GM18868 (cell line): ENCODE results near the gene ZFP62.

Experiments used
- ATAC-seq: cut with Tn5 transposase; IDR thresholded peaks from one replicate; pipeline ENCODE4 v1.9.1; 2021; ENCODE audit warnings: mild to moderate bottlenecking, moderate library complexity; ENCODE audit not compliant: unreplicated experiment

The ZFP62 gene

DNA sequence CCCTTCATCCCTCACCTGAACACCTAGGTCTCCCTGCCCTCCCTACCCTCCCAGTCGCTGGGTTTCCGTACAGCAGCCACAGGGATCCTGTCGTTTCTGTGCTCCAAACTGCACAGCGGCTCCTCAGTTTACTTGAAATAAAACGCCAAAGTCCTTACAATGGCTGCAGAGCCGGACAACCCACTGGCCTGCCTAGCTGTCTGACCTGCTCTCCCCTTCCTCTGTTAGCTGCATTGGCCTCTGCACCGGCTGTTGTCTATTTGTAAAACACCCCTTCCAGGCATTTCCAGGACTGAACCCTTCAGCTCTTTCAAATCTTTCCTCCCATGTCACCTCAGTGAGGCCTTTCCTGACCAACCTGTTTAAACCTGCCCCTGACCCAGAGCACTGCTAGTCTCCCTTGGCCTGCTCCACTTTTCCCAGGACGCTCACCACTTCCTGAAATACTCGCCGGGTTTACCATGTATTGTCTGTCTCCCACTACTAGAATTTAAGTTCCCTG lies 49.4 kb downstream of the ZFP62 start:
- ATAC-seq, result no peak

DNA sequence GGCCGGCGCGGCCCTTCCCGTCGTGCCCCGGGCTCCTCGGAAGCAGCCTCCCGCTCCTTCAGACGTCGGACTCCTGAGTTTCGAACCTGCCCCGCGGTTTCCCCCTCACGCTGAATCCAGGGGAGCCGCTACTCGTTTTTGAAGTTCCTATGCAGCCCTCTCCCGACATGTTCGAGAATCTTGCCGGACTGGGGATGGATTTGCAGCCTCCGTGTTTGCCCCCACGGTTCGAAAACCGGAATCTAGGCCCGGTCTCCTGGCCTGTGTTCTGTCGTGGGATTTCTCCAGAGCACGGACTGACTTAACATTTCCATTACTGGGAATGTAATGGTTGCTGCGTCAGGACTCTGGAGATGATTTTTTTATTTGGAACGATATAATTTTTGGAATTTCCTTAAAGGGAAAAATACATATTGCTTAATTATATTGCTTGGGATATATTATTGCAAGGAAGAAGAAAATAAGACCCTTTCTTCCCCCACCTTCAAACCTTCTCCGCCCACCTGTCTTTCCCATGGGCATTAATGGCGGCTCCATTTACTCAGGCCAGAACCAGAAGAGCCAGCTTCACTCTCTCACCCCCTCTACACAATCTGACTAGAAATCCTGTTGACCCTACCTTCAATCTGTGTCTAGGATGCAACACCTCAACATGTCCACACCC lies 50.0 kb downstream of the ZFP62 start:
- ATAC-seq, result no peak

DNA sequence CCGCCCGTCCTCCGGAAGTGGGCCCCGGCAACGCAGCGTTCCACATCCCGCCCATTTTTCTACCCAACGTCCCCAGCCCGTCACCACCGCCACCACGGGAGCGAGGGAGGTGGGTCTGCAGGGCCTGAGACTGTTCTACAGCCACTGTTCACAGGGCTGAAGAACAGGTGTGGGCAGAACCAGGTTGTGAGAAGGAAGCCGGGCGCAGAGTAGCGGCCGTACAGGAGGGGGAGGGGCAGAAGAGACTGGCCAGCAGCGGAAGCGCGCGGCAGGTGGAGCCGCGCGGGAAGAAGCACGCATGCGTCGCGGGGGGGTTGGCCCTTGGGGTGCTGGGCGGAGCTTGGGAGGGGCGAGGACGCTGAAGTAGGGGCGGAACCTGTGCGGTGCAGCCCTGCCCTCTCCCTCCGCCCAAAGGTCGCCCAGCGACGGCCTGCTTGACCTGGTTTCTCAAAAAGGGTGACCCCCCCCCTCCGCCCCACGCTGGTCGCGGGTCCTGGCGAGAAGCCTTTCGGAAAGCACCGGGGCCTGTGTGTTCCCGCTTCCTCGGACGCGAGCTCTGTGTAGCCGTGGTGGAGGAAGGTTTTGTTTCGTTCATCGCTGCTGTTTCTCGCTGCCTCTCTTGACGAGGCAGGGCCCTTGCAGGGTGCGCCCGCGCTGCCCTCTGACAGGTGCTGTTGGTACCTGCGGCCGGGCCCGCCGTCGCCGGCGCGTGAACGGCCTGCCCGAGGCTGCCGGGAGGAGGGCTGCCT lies 50.7 kb downstream of the ZFP62 start:
- peak; percentile 69 for ATAC-seq

DNA sequence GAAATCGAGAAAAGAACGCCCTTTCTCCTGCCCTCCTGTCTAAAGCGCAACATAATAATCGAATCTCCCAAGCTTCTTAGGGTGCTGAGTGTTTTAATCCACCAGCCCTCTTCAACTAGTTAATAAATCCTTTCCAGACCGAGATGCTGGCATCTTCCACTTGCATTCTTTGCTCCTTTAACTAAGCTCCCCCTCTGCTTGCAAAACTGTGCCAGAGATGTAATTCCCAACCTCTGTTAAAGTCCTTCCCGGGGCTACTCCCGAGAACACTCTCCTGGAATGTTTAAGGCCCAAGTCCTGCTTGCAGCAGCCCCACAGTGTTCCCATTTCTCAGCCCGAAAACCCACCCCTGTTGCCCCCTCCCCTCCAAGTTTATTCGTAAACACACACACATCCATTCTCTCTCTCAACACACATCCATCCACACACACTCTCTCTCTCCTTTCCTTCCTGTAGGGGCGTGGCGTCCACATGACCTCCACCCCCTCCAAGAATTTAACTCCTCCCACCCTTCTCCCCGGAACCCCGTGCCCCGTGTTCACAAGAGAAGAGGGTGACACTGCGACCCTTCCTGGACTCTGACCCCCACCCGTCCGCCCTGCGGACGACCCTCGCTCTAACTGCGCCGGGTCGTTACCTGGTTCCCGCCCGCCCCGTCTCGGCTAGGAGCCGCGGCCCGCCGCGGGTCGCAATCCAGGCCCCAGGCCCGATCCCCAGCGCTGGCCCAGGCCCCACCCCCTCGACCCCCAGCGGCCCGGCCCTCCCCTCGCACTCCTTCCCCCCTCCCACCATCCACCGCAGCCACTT lies 51.5 kb downstream of the ZFP62 start:
- ATAC-seq, result peak; percentile 54

DNA sequence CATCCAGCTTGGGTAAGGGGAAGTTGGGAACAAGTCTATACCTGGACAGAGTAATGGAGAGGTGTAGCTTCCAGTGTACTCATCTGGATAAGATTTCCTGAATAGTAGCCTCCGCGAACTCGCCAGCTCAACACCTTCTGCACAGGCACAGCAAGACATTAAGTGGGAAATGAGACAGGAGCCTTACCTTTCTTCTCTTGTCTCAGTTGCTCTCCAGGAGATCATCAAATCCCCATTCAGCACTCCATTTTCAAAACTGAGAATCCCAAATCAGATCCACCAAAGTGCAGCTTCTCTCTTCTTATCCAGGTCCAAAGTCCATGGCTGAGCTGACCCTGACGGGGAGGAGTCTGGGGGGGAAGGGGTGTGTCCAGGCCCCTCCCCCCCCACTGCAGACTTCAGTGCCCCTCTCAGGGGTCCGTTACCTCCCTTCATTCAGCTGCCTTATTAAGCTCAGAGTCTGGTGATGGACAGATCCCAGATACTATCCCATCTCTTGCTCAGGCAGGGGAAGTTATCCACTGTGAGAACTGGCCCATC lies 52.5 kb downstream of the ZFP62 start:
- ATAC-seq, result no peak

DNA sequence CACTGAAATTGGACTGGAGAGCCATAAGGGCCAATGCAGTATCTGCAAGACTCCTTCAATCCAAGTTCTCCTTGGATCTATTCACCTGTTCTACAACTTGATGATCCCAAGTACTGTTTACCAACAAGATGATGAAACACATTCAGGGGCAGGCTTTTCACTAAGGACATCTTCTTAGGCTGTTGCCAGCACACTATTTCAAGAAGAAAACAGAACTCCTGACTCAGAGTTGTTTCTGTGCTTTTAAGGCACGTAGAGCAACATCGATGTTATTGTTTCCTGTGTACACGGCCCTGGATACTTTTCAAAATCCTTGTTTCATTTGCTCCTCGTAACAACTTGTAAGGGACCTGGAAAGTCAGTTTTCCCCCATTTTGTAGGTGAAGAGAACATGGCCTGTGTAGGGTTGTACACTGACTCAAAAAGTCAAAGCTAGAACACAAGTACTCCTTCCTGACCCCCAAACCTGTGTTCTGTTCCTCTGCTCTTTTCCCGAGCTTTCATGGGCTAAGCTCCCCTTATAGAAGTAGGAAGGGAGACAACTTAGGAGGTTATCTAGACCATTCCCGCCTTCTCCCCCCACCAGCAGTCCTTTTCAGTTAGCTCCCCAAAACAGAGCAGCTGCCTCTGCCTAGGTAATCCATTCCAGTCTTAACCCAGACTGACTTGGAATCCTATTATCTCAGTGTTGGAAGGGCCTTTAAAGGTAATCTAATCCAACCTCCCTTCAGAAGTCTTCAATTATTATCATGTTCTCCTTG lies 53.2 kb downstream of the ZFP62 start:
- ATAC-seq, result no peak

DNA sequence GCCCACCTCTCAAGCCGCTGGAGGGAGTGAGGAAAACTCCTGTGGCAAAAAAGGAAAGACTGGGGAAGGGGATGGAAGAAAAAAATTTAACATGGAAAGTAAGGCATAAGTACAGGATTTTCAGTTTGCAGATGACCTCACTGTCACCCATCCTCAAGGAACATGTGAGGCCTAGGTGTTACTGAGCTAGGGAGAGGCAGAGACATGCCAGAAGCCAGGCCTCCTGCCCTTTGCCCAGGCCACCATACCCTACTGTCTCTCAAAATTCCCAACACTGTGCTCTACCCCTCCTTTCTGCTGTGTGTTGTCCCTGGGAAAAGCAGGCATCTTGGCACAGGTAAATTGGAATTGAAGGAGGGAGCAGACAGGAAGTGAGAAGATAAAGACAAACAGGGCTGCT lies 54.0 kb downstream of the ZFP62 start:
- no peak for ATAC-seq

DNA sequence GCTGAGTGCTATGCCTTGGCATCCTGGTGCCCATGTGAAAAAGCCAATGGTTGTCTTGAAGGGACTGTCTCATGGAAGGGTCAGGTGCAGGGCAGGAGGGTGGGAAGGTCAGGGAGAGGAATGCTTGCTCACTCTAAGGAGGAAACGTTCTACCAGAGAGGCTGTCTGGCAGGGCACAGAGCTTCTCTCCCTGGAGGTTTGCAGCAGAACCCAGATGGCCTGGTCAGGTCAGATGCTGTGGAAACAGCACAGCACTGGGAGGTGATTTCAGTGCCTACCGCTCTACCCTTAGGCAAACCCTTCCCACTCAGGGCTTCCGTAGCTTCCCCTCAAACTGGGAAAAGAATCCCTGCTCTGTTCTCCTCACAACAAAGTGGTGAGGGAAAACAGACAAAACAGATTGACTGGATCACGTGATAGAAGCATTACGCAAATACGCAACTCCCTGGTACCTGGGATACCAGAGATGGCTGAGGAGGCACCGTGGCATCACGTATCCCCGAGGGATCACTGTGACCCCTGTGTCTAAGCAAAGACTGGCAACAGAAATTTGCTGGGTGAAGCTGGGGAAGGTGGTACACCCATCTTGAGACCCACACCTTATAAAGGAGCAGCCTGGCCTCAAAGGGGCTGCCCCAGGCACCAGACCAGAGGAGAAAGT lies 54.6 kb downstream of the ZFP62 start:
- ATAC-seq, result no peak

DNA sequence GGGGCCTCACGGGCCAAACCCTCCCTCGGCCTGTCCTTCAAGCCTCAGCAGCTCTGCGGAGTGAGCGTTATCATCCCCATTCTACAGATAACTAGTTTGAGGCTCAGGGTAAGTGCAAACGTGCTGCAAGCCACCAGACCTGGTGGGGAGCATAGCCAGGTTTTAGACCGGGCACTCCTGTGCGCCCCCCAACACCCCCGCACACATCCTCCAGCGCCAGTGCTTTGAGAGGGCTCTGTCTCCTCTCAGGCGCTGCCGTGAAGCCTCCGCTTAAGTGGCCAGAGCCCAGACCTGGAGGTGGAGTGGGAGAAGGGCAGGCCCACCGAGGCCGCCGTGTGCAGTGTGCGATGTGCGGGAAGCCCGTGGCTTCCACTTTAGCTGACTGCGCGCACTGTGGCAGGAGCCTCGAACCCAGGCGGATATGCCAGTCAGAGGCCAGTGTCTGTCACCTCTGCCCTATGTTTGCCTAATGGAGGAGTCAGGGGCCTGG lies 56.9 kb downstream of the ZFP62 start:
- ATAC-seq, result no peak

DNA sequence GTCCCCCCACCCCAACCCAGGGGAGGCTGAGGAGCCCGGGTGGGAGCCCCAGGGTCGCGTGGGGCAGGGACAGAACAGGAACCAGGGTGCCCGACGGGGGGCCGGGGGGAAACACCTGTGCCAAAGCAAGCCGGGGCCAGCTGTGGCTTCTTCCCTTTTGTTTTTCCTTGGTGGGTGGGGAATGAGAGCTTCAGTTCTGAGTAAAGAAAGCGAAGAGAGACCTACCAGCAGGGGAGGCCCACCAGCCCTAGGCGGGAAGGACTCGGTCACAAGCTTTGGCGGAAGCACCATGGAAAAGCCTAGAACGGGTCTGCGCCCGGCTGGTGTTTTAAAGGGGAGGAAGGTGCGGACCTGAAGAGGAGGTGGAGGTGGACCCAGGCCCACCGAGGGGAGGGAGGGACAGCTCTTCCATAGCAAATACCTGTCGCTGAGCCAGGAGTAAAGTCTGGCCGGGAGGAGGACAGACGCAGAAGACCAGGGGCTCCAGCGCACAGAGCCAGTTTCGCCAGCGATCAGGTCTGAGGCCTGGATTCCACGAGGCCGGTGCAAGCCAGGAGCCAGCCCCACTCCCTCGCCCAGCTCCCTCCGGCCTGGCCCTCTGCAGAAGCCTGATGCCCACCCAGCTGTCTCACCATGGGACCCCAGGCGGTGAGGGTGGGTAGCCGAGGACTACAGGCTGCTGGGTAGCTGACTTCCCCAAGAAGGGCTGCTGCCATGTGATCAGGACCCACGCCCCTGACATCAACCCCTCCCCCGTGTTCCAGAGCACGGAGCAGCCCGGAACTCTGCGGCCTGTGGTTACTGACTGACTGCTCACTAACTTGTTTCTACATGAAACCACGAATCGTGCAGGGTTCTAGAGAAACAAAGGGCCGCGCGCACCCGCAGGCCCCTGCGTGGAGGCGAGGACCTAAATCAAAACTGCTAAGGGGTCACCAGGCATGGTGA lies 57.6 kb downstream of the ZFP62 start:
- peak; percentile 72 for ATAC-seq

DNA sequence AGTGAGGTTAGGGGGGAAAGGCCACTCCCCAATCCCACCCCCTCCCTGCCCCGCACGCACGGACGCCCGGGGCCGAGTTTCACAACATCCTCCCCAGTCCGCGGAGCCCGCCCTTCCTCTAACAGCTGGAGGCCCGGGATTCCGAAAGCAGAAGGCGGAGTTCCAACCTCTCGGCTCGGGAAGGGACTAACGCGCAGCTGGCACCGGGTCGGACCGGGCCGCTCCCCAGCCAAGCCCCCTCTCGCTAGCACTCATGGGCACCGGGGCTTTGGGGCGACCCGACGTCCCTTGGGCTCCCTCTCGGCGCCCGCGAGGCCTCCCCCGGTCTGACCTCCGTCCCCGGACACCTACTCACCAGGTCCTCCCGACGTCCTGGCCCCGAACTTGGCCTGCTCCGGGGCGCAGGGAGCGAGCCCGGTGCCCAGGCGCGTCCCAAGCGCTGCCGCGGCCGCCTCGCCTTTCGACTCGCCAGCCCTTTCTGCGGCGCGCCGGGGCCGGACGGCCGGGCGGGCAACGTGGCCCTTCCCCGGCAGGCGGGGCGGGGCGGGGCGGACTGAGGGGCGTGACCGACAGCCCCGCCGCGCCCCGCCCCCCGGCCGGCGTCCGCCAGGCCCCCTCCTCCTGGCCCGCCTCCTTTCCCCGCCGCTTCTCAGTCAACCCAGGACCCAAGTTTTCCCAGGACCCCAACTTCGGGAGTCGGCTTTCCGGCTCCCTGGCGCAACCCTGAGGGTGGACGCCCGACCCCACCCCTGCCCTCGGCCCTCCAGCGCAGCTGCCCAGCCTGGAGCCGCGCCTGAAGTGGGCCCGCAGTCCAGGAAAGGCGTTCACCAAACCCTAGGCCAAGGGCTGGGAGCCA lies 58.5 kb downstream of the ZFP62 start, which contains the start of gene MGAT1:
MGAT1 (minus strand) TSS at position 482 of the 856 bp plus-strand sequence. CDS start 9,835 bp downstream, outside the sequence.
- ATAC-seq, result peak; percentile 48

DNA sequence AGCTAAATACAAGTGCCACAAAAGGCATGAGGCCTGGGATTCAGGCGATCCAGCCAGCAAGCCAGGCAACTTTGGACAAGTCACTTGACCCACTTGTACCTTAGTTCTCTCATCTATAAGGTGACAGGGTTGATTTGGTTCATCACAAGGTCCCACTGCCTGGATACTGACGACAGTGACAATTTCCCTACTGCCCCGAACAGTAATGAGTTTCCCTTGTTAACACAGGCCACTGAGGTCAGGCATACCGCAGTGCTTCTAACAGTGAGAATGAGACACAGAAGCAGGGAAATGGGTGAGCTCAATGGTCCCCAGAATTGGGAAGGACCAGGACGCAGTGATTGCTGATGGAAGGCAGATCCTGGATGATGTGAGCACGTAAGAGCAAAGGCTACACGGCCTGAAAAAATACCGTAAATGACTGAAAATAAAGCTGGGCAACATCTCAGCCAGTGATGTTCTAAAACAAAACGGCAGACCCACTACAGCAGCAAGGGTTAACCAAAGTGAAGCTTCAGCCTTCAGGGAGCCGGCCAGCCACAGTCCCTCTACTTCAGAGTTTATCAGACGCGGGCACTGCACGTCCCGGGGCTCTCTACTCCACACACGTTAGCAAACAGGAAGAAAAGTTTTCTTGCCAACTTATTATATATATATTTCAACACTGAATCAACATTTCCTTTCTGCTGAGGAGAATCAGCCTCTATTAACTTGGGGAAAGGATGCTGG lies 59.3 kb downstream of the ZFP62 start:
- no peak for ATAC-seq

DNA sequence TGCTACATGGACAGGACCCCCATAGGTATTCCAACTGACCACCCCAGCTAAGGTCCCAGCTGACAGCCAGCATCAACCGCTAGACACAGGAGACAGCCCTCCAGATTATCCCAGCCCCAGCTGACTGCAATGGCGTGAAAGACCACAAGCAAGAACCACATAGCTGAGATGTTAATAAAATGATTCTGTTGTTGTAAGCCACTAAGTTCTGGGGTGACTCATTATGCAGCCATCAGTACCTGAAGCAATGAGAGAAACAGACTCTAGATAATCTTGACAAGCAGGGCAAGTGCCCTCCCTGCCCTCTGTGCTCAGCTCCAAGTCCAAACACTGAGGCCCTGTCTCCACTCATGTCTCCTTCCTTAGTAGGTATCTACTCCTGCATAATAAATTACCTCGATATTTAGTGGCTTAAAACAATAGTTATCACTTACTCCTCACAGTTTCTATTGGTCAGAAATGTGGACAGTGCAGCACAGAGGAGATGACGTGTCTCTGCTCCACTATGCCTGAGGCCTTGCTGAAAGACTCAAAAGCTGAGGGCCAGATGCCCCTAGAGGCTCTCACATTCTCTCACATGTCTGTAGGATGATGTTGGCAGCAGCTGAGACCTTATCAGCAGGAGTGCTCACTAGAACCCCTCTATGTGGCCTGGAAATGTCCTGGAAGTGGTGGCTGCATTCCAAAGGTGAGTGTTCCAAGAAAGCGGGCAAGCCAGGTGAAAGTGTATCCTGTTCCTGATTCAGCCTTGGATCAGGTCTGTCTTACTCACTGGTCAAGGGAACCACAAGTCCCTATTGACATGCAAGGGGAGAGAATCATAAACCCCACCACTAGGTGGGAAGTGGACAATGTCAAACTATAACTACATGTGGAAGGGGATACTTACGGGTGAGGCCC lies 60.9 kb downstream of the ZFP62 start:
- no peak for ATAC-seq

DNA sequence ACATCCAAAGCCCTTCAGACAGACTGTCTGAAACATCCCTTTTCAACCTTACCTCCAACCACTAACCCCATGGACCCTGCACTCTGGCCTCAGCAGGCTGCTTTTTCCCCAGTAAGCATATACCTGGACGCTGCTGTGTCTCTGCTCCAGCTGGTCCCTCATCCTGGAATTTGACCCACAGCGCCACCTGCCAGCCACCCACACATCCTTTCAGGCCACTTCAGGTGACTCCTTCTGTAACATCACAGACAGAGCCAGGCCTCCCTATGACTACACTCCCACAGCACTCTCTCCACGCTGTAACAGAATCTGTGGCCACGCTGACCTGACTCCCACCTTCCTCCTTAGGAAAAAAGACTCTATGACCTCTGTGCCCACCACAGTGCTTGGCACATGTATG lies 61.9 kb downstream of the ZFP62 start:
- ATAC-seq, result no peak

DNA sequence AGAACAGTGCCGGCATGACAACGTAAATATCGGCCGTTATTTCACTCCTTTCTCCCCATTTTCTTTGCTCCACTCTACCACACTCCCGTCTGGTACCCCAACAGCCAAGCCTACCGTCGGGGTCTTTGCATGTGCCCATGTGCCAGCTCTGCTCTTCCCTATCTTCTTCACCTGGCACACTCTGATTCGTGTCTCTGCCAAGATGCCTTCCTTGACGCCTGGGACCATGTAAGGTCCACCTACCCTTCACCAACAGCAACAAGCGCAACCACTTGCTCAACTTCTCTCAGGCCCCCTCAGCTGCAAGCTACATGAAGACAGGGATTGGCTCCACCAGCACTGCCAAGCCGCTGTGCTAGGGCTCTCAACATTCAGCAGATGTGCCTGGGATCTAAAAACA lies 62.9 kb downstream of the ZFP62 start:
- ATAC-seq, result no peak
